Fibroblast of lung (primary cell): ENCODE measurements around the gene ARHGEF40. TPM values are rescaled to one million over a fixed set of nuclear protein-coding genes. Genes with fewer than 3 reads are reported as not detected.

Experiments used
- DNase-seq, 2 donors: peaks; one replicate each; pipeline versions ENCODE4 v3.0.0 to v3.0.0-alpha.2; 2010; ENCODE audit warnings: low read depth in 2 of 2
- H2AFZ ChIP-seq: 2 replicates; pipeline ENCODE4 v1.5.1; 2012; ENCODE audit warnings: low read length, control low read depth, inconsistent platforms
- H3K27ac ChIP-seq: 2 replicates; pipeline ENCODE4 v1.5.1; 2011; ENCODE audit warnings: low read length, control low read depth; ENCODE audit not compliant: insufficient read depth
- H3K27me3 ChIP-seq: 2 replicates; pipeline ENCODE4 v1.5.1; 2011; ENCODE audit warnings: mild to moderate bottlenecking, low read length; ENCODE audit not compliant: control insufficient read depth, insufficient read depth
- H3K36me3 ChIP-seq: 2 replicates; pipeline ENCODE4 v1.5.1; 2011; ENCODE audit warnings: low read length; ENCODE audit not compliant: control insufficient read depth, insufficient read depth
- H3K4me1 ChIP-seq: 2 replicates; pipeline ENCODE4 v1.5.1; 2011; ENCODE audit warnings: low read length; ENCODE audit not compliant: control insufficient read depth, insufficient read depth; ENCODE audit errors: extremely low read depth
- H3K4me2 ChIP-seq: 2 replicates; pipeline ENCODE4 v1.5.1; 2011; ENCODE audit warnings: low read length, control low read depth; ENCODE audit not compliant: insufficient read depth; ENCODE audit errors: extremely low read depth
- H3K4me3 ChIP-seq, 4 experiments: fragments of 200-600 bp in 1 of 4; sonication (generic) in 1 of 4; replicated peaks in 1 of 4; 2 replicates each; pipeline ENCODE4 v1.5.1; 2011 to 2016; ENCODE audit warnings: low read length in 4 of 4, low read depth in 3 of 4, mild to moderate bottlenecking in 3 of 4, control low read depth in 2 of 4, inconsistent platforms in 1 of 4, mixed read lengths in 1 of 4; ENCODE audit not compliant: insufficient read depth in 1 of 4; ENCODE audit errors: control extremely low read depth in 1 of 4
- H3K79me2 ChIP-seq: 2 replicates; pipeline ENCODE4 v1.5.1; 2012; ENCODE audit warnings: mild to moderate bottlenecking, low read length, inconsistent platforms; ENCODE audit not compliant: control insufficient read depth, insufficient read depth
- H3K9ac ChIP-seq: 2 replicates; pipeline ENCODE4 v1.5.1; 2011; ENCODE audit warnings: mild to moderate bottlenecking, low read length, control low read depth; ENCODE audit not compliant: insufficient read depth
- H3K9me3 ChIP-seq: 2 replicates; pipeline ENCODE4 v1.5.1; 2012; ENCODE audit warnings: low read depth, low read length; ENCODE audit not compliant: control insufficient read depth, insufficient read depth
- H4K20me1 ChIP-seq: 2 replicates; pipeline ENCODE4 v1.5.1; 2011; ENCODE audit warnings: low read length; ENCODE audit not compliant: control insufficient read depth, insufficient read depth; ENCODE audit errors: extremely low read depth
- EZH2 ChIP-seq: IDR thresholded peaks from 2 replicates; pipeline ENCODE4 v1.5.1; 2012; ENCODE audit warnings: low read length, control low read depth, mild to moderate bottlenecking; ENCODE audit errors: missing control alignments
- polyA plus RNA-seq, 2 donors: library from polyadenylated mRNA; depleted of rRNA in 1 of 2; stranded (reverse) in 1 of 2; unstranded in 1 of 2; fragments of >200 nt; gene quantifications; 2 replicates each; pipeline ENCODE4 v1.2.1, GENCODE V29; 2011 to 2012; ENCODE audit warnings: missing spikeins in 1 of 2
- total RNA-seq: library from RNA; depleted of rRNA; stranded (reverse); fragments of >200 nt; gene quantifications from 2 replicates; pipeline ENCODE4 v1.2.1, GENCODE V29; 2014
- TF ChIP-seq, protein P1 (sequence below), 2 donors: IDR thresholded peaks in 1 of 2; conservative IDR thresholded peaks in 1 of 2; 1 replicate in 1 of 2; 2 replicates in 1 of 2; pipeline ENCODE4 v1.5.1; 2011 to 2012; ENCODE audit warnings: low read length in 2 of 2, control low read depth in 1 of 2, inconsistent platforms in 1 of 2, low read depth in 1 of 2, mild to moderate bottlenecking in 1 of 2

Gene ARHGEF40
- total and polyA plus RNA-seq, 2 donors (not counting 1 experiment from before 2014, with no cell fraction given): 18.2 to 23.6 TPM

DNA sequence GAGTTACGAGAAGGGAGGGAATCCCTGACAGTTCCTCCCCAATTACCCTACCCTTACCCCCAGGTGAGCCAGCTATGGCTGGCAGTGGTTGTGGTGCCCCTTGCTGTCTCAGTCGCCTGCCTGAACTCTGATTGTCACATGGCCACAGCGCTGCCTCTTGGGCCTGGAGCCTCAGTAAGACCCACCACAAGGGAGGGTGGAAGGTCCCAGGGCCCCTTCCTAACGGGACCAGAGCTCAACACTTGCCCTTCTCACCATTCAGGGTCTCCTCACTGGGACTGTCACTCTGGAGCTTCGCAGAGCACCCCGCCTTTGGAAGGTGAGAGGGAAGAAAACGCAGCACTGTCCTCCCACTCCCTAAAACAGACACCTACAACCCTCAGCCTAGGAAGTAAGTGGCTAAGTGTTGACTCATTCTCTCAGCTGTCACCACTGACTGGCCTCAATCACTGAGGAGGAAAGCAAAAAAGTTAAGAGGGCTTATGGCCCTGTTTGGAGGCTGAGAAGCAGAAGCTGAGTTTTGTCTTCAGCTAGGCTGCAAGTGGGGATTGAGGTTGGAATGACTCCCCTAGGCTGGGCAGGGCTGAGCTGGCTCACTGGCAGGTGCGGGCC lies 31.8 kb downstream of the ARHGEF40 start:
- Histone ChIP-seq H3K36me3 (no peaks in the 10 kb centered on the region), H3K4me2 (no peak overlapping the region), H3K4me3 (no peak overlapping the region), H3K9ac (no peak overlapping the region), H3K27ac (no peak overlapping the region), H4K20me1 (no peaks in the 10 kb centered on the region), H2AFZ (no peak overlapping the region), H3K9me3 (no peaks in the 10 kb centered on the region), H3K79me2 (no peaks in the 10 kb centered on the region), H3K27me3 (no peaks in the 10 kb centered on the region), H3K4me1 (peaks cover 17% of the 10 kb centered on the region)
- DNase-seq: no peak
- TF ChIP-seq EZH2: no peak
- TF ChIP-seq, protein P1, sequence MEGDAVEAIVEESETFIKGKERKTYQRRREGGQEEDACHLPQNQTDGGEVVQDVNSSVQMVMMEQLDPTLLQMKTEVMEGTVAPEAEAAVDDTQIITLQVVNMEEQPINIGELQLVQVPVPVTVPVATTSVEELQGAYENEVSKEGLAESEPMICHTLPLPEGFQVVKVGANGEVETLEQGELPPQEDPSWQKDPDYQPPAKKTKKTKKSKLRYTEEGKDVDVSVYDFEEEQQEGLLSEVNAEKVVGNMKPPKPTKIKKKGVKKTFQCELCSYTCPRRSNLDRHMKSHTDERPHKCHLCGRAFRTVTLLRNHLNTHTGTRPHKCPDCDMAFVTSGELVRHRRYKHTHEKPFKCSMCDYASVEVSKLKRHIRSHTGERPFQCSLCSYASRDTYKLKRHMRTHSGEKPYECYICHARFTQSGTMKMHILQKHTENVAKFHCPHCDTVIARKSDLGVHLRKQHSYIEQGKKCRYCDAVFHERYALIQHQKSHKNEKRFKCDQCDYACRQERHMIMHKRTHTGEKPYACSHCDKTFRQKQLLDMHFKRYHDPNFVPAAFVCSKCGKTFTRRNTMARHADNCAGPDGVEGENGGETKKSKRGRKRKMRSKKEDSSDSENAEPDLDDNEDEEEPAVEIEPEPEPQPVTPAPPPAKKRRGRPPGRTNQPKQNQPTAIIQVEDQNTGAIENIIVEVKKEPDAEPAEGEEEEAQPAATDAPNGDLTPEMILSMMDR (conservative IDR thresholded peaks at IDR 0.05 in 1 of 2, IDR thresholded peaks at IDR 0.05 in 1 of 2; ENCODE audit: low read depth in 1 of 2, low read length in 2 of 2): no peak

GRCh38 chr14:21102521-21103410 lies 32.7 kb downstream of the ARHGEF40 start:
- no peaks in the 10 kb centered on the region for H4K20me1 ChIP-seq
- no peak overlapping the region for H3K27ac ChIP-seq
- H3K4me2 ChIP-seq: peak overlapping the region; percentile 95
- TF ChIP-seq, protein P1 (conservative IDR thresholded peaks at IDR 0.05 in 1 of 2, IDR thresholded peaks at IDR 0.05 in 1 of 2; ENCODE audit: low read depth in 1 of 2, low read length in 2 of 2): no peak
- no peak for TF ChIP-seq EZH2
- no peak for DNase-seq
- peak overlapping the region; percentile 25 for H2AFZ ChIP-seq
- no peaks in the 10 kb centered on the region for H3K27me3 ChIP-seq
- no peaks in the 10 kb centered on the region for H3K79me2 ChIP-seq
- peak overlapping the region; percentile 22 to 80 (median 74) for H3K4me3 ChIP-seq
- no peak overlapping the region for H3K9ac ChIP-seq
- H3K36me3 ChIP-seq: no peaks in the 10 kb centered on the region
- H3K4me1 ChIP-seq: peaks cover 17% of the 10 kb centered on the region
- no peaks in the 10 kb centered on the region for H3K9me3 ChIP-seq

DNA sequence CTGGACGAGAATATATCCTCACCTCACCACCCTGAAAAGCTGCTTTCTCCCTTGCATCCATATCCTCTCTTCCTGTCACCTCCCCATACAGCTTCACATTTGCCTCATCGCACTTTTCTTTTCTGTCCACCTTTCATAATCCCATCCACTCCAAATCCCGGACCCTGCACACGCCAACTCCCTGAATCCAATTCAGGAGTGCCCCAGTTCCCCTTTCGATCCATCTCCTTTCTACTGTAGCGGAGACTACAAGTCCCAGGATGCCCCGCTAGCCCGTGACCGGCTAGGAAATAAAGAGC lies 33.3 kb downstream of the ARHGEF40 start:
- no peaks in the 10 kb centered on the region for H3K36me3 ChIP-seq
- no peaks in the 10 kb centered on the region for H4K20me1 ChIP-seq
- peaks cover 17% of the 10 kb centered on the region for H3K4me1 ChIP-seq
- DNase-seq: no peak
- peak overlapping the region; percentile 22 to 80 (median 74) for H3K4me3 ChIP-seq
- peak overlapping the region; percentile 98 for H3K27ac ChIP-seq
- TF ChIP-seq, protein P1 (conservative IDR thresholded peaks at IDR 0.05 in 1 of 2, IDR thresholded peaks at IDR 0.05 in 1 of 2; ENCODE audit: low read depth in 1 of 2, low read length in 2 of 2): peak in 1 of 2 donors; percentile 68
- no peak for TF ChIP-seq EZH2
- H3K79me2 ChIP-seq: no peaks in the 10 kb centered on the region
- H3K9ac ChIP-seq: peak overlapping the region; percentile 99
- peak overlapping the region; percentile 25 for H2AFZ ChIP-seq
- peak overlapping the region; percentile 95 for H3K4me2 ChIP-seq
- no peaks in the 10 kb centered on the region for H3K27me3 ChIP-seq
- H3K9me3 ChIP-seq: no peaks in the 10 kb centered on the region
